Limb (tissue), 2 donors: ENCODE measurements around the gene VRK3.

Experiments
- DNase-seq, 2 donors: peaks; one replicate each; pipeline ENCODE4 v3.0.0-alpha.2; 2016; ENCODE audit errors: extremely low spot score in 2 of 2

The VRK3 gene

DNA sequence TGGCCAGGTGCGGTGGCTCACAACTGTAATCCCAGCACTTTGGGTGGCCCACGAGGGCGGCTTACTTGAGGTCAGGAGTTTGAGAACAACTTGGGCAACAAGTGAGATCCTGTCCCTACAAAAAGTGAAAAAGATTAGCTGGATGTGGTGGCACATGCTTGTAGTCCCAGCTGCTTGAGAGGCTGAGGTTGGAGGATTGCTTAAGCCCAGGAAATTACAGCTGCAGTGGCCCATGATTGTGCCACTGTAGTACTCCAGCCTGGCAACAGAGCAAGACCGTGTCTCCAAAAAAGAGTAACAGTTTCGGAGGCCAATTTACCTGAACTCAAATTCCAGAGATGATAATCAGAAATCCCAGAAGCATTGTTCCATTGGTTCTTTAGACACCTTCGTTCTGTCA is 5.1 kb upstream of the VRK3 start:
- DNase-seq, result no peak

DNA sequence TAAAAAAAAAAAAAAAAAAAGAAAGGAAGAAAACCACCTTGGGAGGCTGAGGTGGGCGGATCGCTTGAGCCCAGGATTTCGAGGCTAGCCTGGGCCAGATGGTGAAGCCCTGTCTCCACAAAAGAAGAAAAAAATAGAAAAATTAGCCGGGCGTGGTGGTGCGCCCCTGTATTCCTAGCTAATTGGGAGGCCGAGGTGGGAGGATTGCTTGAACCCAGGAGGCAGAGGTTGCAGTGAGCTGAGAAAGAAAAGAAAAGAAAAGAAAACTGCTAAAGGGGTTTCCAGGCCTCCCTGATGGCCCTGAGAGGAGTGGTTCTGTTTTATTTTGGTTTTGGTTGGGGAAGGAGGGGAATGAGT is 1.4 kb upstream of the VRK3 start:
- DNase-seq, result no peak

- DNase-seq, result peak; percentile 94 to 96
These were observed 800 bp upstream of the VRK3 start, which contains the start of gene ZNF473 for GRCh38 chr19:50025794-50026549. Gene ZNF473 (plus strand): TSS chr19:50026005. CDS start chr19:50031083, 5,078 bp downstream.

GRCh38 chr19:50024719-50025021 is 502 bp downstream of the VRK3 start:
- DNase-seq, result no peak

GRCh38 chr19:50022823-50023222 is 2.3 kb downstream of the VRK3 start:
- no peak for DNase-seq

GRCh38 chr19:50020481-50020880 is 4.7 kb downstream of the VRK3 start:
- DNase-seq, result no peak

DNA sequence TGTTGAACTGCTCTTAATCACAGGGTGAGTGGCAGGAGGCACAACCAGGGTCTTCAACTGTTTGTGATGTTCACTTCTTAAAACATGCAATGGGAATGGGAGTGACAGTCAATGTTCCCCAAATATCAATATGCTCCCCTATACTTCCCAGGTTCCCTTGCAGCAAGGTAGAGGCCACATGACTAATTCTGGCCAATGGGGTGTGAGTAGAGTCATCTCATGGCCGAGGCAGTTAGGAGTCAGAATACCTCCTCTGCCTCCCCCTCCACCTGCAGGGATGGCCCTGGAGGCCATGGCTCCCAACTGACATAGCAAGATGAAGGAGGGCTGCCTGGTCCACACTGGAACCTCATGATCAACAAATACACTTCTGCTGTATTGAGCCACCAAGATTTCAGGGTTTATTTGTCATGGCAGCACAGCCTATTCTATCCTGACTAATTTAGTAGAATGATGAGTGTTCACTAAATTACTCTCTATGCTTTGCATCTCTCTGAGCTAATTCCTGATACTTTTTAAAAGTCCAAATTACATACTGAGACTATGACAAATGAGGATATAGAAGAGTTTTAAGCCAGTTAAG is 8.9 kb downstream of the VRK3 start:
- no peak for DNase-seq

GRCh38 chr19:50008532-50008931 is 16.6 kb downstream of the VRK3 start:
- DNase-seq, result no peak

- no peak for DNase-seq
These were observed 17.2 kb downstream of the VRK3 start for GRCh38 chr19:50007947-50008346.

- no peak for DNase-seq
These were observed 18.0 kb downstream of the VRK3 start for GRCh38 chr19:50007170-50007569.

DNA sequence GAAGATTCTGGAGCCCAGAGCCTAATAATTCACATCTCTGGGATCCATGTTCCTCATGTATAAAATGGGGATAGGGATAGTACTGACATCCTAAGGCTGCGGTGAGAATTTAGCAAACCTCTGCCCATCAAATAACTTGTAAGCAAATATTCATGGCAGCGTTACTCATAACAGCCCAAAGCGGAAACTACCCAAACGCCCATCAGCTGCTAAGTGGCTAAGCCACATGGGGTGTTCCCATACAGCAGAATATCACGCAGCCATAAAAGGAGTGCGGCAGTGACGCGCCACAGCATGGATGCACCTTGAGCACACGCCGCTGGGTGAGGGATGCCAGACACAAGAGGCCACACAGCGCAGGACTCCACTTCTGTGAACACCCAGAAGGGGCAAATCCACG is 19.7 kb downstream of the VRK3 start:
- DNase-seq, result no peak

DNA sequence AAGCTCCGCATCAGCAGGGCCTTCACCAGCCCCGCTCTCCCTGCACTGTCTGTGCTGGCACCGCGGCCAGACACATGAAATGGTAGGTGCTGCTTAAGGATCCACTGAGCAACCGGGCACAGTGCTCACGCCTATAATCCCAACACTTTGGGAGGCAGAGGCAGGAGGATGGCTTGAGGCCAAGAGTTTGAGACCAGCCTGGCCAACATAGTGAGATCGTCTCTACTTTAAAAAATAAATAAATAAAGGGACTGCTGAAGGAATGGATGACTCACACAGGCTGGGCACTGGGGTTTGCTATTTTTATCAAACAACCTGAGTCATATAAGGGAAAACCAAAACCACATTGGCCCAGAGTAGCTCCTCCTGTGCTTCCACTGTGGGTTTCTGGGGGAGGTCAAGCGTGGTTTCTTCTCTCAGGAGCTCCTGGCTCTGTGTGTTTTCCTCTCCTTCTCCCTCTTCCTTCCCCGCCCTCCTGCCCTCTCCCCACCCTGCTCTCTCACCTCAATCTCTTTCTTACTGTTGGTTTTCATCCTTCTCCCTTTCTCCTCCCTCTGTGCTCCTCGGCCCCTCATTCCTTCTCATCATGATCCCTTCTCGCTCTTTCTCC is 21.3 kb downstream of the VRK3 start:
- no peak for DNase-seq

- no peak for DNase-seq
These were observed 21.9 kb downstream of the VRK3 start for GRCh38 chr19:50003254-50003788.

GRCh38 chr19:50002386-50002960 is 22.7 kb downstream of the VRK3 start:
- no peak for DNase-seq

- DNase-seq, result no peak
These were observed 23.4 kb downstream of the VRK3 start for GRCh38 chr19:50001775-50002174.

GRCh38 chr19:50000841-50001557 is 24.2 kb downstream of the VRK3 start:
- DNase-seq, result no peak

DNA sequence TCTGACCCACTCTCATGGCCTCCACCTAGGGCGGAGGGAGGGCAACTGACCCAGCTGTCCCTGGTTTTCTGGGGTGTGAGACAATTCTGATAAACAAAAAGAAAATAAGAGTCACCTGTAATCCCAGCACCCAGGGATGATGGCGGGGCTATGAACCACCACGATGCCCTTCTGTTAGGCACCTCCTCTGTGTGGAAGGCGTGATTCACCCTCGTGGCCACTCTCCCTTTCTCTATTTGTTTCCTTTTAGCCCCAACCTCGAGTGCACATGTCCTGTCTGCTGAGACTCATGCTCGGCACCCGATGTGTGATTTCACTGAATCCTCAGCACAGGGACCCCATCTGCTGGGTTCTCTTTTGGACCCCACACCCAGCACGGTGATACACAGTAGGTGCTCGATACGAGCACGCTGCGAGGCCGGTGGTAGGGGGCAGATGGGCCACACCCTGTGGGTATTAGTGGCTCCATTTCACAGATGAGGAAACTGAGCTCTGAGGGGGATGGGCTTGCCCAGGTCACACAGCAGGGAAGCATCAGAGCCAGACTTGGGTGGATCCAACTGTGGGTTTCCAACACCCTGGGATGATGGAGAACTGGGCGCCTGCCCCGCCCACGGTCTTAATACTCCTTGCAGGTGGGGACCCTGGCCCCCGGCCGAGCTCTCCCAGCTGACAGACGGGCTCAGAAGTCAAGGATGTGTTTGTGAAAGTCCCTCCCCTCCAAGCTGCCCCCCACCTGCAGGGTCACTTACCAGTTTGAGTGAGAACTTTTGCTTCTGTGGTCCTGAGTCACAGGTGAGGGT is 24.9 kb downstream of the VRK3 start:
- no peak for DNase-seq

DNA sequence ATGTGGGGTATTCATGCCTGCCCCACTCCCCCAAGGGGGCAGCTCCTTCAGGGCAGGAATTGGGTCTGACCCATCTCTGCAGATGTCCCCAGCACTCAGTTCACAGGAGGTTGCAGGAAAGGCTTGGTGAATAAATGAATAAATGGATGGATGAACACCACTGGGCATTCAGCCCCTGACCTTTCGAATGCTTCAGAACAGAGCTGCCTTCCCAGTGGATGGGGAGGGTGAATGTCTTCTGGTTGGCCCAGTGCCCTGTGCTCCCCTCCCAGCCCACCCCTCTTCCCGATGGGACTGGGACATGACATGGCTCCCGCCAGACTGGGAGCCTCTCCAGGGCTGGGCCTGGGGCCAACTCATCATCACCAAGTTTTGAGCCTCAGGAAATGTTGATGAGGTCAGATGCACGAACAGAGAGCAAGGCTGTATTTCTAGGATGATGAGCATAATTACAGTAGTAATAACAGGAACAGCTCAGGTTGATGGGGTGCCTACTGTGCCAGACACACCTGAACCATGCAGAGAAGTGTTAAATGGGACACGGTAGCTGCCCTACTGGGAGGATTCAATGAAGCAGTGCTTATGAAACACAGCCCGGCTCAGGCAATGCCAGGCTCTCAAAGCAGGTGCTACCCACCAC is 25.7 kb downstream of the VRK3 start:
- DNase-seq, result no peak

GRCh38 chr19:49997709-49998108 is 27.5 kb downstream of the VRK3 start:
- DNase-seq, result no peak

DNA sequence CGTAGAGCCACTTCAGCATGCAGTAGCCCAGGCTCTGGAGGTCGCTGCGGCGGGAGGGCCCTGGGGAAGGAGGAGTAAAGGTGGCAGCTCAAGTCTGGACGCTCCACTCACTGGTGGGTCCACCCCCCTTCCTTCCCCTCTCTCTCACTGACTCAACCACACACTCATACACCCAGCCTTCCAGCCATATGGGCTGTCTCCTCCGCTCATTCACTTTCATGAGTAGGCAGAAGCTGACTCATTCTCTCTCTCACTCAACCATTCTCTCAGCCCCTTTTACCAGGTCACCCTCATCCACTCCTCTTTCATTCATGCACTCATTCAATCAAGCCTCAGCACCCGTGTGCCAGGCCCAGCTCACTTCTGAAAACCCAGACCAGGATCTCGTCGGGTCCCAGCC is 36.7 kb downstream of the VRK3 start:
- DNase-seq, result no peak

DNA sequence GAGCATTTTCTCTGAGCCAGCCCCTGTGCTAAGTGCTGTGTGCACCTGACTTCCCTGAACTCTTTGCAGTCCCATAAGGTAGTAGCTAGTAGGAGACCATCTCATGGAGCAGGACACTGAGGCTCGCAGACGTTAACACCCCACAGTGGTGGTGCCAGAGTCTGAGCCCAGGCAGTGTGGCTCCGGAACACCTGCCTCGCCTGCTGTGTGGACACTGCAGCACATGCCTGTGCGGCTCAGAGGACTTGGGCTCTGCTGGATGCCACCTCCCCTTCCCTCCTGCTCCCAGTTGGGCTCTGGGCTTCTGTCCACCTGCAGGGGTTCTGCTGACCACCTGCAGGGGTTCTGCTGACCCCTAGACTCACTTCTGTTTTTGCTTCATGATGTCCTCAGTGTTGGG is 37.2 kb downstream of the VRK3 start:
- no peak for DNase-seq
